ENCODE data around the gene PNPLA8.
"Not testable (repeated sequence)": the region's sequence is repeated elsewhere in the genome, so short reads cannot be mapped to it uniquely, and the experiment has no call there.

The PNPLA8 gene, protein sequence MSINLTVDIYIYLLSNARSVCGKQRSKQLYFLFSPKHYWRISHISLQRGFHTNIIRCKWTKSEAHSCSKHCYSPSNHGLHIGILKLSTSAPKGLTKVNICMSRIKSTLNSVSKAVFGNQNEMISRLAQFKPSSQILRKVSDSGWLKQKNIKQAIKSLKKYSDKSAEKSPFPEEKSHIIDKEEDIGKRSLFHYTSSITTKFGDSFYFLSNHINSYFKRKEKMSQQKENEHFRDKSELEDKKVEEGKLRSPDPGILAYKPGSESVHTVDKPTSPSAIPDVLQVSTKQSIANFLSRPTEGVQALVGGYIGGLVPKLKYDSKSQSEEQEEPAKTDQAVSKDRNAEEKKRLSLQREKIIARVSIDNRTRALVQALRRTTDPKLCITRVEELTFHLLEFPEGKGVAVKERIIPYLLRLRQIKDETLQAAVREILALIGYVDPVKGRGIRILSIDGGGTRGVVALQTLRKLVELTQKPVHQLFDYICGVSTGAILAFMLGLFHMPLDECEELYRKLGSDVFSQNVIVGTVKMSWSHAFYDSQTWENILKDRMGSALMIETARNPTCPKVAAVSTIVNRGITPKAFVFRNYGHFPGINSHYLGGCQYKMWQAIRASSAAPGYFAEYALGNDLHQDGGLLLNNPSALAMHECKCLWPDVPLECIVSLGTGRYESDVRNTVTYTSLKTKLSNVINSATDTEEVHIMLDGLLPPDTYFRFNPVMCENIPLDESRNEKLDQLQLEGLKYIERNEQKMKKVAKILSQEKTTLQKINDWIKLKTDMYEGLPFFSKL

DNA sequence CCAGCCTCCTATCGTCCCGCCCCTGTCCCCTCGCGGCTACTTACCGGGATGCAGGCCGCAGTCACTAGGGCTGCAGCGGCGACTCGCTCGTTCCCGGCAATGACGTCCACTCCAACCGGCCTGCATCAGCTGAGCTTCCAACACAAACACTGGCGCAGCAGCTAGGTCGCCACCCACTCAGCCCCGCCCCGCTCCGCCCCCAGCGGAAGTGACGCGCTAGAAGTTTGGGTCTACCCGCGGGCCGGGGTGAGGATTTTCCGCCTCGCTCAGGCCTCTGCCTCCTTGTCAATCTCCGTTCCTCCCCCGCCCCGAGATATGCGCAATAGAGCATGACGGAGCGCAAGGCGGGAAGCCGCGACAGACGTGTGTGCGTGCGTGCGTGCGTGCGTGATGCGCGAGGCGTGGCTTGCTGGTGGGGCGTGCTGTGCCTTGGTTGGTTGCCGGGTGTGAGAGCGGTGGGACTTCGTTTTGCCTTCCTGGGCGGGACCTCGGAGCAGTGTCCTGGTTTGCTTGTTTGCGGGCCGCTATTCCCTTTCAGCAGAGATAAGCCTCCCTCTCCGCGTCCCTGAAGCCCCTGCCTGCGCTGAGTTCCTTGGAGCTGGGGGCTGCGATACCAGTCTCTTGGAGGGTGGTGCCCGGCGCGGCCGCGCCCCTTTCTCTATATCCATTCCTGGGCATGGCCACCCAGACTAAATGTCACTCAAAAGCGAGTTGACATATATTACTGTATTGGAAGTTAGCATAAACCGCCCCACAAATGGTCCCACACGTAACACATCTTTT is at the start of gene PNPLA8:
Gene PNPLA8 (minus strand): TSS at position 151 of the 783 bp plus-strand sequence. CDS start 10,644 bp downstream, outside the sequence.
- DNase-seq, result peak; percentile 99 to 100

- no peak for DNase-seq
Observed at GRCh38 chr7:108575156-108575555, 49.2 kb upstream of the PNPLA8 start.

DNA sequence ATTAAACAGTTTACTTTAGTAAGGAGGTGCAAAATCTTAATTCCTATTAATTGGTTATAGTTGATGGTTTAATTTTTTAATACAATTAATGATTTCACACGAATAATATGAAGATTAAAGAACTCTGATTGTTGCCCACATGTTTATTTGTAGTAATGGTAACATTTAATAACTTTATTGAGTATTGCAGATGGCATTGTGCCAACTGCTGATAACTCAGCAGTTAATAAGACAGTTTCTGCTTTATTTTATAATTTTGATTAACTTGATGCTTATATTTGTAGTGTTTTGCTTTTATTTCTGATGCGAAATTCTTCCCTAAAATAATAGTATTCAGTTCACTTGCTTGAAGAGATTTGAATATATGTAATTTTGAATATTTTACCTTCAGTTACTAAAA is 46.5 kb upstream of the PNPLA8 start:
- no peak for DNase-seq

- peak in 1 of 2 donors; percentile 12 for DNase-seq
Observed at GRCh38 chr7:108570146-108570755, 44.3 kb upstream of the PNPLA8 start.

DNA sequence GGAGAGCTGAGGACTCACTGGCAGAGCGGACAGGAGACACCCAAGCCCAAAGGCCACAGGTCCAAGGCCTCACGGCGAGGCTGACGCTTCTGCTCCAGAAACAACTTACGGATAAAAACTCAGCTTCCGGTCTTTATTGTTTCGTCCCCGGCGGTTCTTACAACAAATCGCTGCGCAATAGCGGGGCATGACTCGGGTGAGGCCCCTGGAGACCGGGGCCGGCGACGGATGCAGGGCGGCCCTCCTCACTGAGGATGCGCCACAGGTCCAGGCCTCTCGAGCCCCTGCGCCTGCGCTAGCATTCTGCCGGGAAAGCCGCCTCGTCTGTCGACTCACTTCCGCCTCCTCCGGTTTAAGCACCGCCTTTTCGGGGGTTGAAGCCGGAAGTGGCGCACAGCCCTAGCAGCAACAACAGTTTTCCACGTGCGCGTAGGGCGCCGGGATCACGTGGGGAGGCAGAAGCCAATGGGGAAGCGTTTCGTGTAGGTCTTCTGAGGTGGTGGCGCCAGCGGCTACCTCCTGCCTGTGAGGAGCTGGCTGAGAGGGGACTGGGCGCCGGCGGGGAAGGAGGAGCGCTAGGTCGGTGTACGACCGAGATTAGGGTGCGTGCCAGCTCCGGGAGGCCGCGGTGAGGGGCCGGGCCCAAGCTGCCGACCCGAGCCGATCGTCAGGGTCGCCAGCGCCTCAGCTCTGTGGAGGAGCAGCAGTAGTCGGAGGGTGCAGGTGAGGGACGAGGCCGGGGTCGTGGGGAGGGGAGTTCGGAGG is 43.6 kb upstream of the PNPLA8 start, which contains the start of the genes DNAJB9 and THAP5:
Gene DNAJB9 (plus strand): TSS at position 494 of the 765 bp plus-strand sequence. CDS start 1,853 bp downstream, outside the sequence.
Gene THAP5 (minus strand): TSS at position 326 of the 765 bp plus-strand sequence. CDS start 137 bp downstream, at position 189.
- DNase-seq, result peak; percentile 98 to 100

DNA sequence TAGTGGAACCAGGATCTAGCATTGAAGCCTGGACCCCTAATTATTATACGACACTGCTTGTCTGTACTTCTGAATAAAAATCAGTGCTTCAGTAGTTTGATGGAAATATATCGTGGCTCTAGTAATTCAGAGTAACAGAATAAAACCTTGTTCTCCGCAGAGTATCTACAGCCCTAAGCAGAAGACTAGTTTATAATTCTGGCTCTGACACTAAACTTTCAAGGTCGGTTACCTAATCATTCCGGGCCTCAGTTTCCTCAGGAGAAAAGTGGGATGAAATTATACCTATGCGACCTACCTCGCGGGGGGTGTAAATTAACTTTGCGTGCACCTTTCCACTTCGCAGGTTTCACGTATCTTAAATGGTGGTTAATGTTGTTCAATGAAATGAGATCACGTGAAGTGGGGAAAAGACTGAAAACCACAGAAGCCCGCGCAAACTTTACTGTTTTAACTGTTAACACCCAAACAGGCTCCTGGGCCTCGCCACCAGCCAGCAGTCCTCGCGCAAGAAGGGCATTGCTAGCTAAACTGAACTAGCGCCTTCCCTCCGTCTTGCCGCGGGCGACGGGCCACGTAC is 43.0 kb upstream of the PNPLA8 start:
- no peak for DNase-seq

GRCh38 chr7:108565987-108566386 is 40.1 kb upstream of the PNPLA8 start:
- no peak for DNase-seq

DNA sequence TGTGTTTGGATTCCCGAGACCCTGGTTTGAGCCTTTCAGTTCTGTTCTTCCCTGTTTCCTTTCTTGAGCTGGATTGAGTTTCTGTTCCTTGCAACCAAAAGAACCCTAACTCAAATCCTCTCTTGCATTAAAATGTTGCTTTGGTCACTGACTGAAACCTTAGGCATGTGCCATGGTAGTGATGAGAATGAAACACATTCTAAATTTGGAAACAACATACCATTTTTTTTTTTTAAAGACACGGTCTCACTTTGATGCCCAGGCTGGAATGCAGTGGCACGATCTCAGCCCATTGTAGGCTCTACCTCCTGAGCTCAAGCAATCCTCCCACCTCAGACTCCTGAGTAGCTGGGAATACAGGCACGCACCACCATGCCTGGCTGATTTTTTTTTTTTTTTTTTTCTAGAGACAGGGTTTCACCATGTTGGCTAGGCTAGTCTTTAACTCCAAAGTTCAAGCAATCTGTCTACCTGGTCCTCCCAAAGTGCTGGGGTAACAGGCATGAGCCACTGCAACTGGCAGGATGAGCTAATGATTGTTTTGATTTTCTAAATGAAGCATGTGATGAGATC is 35.2 kb upstream of the PNPLA8 start:
- no peak for DNase-seq

GRCh38 chr7:108559253-108559652 is 33.3 kb upstream of the PNPLA8 start:
- DNase-seq, result no peak

- DNase-seq, result no peak
Observed at GRCh38 chr7:108557617-108558016, 31.7 kb upstream of the PNPLA8 start.

DNA sequence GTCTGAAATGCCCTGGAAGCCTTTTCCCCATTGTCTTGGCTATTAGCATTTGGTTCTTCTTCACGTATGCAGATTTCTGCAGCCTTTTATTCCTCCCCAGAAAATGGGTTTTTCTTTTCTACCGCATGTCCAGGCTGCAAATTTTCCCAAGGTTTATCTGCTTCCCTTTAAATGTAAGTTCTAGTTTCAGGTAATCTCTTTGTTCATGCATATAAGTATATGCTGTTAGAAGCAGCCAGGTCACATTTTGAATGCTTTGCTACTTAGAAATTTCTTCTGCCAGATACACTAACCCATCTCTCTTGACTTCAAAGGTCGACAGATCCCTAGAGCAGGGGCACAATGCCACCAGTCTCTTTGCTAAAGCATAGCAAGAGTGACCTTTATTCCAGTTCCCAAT is 31.3 kb upstream of the PNPLA8 start:
- DNase-seq, result no peak

GRCh38 chr7:108556665-108557064 is 30.7 kb upstream of the PNPLA8 start:
- DNase-seq, result not testable (repeated sequence)

DNA sequence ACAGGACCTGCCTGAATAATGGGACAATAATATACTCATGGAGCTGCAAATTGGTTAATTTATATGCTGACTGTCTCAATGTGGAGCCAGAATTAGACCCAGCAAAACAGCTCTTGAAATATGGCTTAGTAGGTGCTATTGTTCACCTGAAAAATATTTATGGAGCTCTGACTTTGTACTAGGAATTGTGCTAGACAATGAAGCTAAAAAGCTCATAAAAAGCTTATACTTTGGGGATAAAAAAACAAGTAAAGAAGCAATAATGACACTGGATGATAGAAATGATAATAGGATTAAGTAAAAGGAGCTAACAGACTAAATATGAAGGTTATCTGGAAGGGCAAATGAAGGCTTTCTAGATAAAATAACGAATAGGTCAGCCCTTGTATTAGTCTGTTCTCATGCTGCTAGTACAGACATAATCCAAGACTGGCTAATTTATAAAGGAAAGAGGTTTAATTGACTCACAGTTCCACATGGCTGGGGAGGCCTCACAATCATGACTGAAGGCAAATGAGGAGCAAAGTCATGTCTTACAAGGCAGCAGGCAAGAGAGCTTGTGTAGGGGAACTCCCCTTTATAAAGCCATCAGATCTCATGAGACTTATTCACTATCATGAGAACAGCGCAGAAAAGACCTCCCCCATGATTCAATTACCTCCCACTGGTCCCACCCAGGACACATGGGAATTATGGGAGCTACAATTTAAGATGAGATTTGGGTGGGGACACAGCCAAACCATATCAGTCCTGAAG is 22.4 kb upstream of the PNPLA8 start:
- not testable (repeated sequence) for DNase-seq

DNA sequence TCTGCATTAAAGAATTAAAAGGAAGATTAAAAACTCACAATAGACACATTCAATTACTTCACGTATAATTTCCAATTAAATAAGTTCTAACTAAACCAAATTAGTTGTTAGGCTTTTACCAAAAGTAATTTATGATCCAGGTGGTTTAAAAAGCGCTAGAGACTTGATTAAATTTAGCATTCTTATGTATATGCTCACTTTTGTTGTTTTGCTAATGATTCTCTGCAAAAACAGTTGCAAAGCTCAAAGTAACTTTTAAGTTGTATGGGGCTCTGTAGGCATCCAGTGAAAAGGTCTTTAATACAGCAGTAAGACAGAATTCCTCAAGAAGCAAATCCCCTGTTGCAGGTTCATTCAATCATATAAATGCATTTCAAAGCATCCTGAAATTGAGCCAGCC is 15.5 kb upstream of the PNPLA8 start:
- no peak for DNase-seq

- not testable (repeated sequence) for DNase-seq
Observed at GRCh38 chr7:108538685-108539084, 12.8 kb upstream of the PNPLA8 start.

GRCh38 chr7:108538236-108538635 is 12.3 kb upstream of the PNPLA8 start:
- DNase-seq, result not testable (repeated sequence)

- DNase-seq, result no peak
Observed at GRCh38 chr7:108537229-108537628, 11.3 kb upstream of the PNPLA8 start.

GRCh38 chr7:108535744-108536143 is 9.8 kb upstream of the PNPLA8 start:
- no peak for DNase-seq

DNA sequence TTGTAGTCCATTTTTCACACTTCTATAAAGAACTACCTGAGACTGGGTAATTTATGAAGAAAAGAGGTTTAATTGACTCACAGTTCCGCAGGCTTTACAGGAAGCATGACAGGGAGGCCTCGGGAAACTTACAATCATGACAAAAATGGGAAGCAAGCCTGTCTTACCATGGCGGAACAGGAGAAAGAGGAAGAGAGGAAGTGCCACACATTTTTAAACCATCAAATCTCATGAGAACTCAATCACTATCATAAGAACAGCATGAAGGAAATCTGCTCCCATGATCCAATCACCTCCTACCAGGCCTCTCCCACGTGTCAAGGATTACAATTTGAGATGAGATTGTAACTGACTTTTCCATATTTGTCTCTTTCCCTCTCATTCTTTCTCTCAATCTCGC is 9.3 kb upstream of the PNPLA8 start:
- DNase-seq, result no peak

GRCh38 chr7:108533712-108534111 is 7.8 kb upstream of the PNPLA8 start:
- no peak for DNase-seq

Data from hippocampal formation (tissue), 2 donors.